HepG2 (cell line): ENCODE measurements around the gene GNRH2. TPM values are rescaled to one million over a fixed set of nuclear protein-coding genes. Genes with fewer than 3 reads are reported as not detected.
A peak's percentile ranks its signal among the peaks of the same experiment; 100 is the strongest.

Source experiments
- BRCA1 ChIP-seq: sonication (generic); formaldehyde crosslinking; IDR thresholded peaks from 2 replicates; pipeline ENCODE4 v1.4.0; 2020; ENCODE audit warnings: missing genetic modification reagents
- CTCF ChIP-seq: sonication (generic); formaldehyde crosslinking; IDR thresholded peaks from 2 replicates; pipeline ENCODE4 v1.5.0; 2020; ENCODE audit warnings: mild to moderate bottlenecking, missing genetic modification reagents, moderate library complexity
- GMEB2 ChIP-seq: IDR thresholded peaks from 2 replicates; pipeline ENCODE4 v1.6.1; 2016; ENCODE audit warnings: missing biosample characterization, missing genetic modification reagents, low read depth
- HNF4G ChIP-seq, 2 experiments: sonication (generic) in 1 of 2; formaldehyde crosslinking in 1 of 2; IDR thresholded peaks; 2 replicates each; pipeline versions ENCODE4 v1.4.0 to v1.6.1; 2011 to 2020; ENCODE audit warnings: borderline replicate concordance in 2 of 2, low read depth in 2 of 2, mild to moderate bottlenecking in 2 of 2, low read length in 1 of 2, missing genetic modification reagents in 1 of 2, moderate library complexity in 1 of 2
- HOXA3 ChIP-seq: sonication (generic); formaldehyde crosslinking; IDR thresholded peaks from 2 replicates; pipeline ENCODE4 v1.5.0; 2020; ENCODE audit warnings: missing genetic modification reagents
- MNT ChIP-seq: fragments of 450-650 bp; IDR thresholded peaks from 2 replicates; pipeline ENCODE4 v1.6.1; 2016
- SOX6 ChIP-seq, 2 experiments: fragments of 450-650 bp in 1 of 2; sonication (generic) in 1 of 2; formaldehyde crosslinking in 1 of 2; IDR thresholded peaks; 2 replicates each; pipeline versions ENCODE4 v1.4.0 to v1.6.1; 2017 to 2020; ENCODE audit warnings: antibody characterized with exemption in 1 of 2, mild to moderate bottlenecking in 1 of 2, missing genetic modification reagents in 1 of 2
- TARDBP ChIP-seq: sonication (generic); formaldehyde crosslinking; IDR thresholded peaks from 2 replicates; pipeline ENCODE4 v1.8.0; 2022; ENCODE audit warnings: mild to moderate bottlenecking, missing genetic modification reagents
- TFE3 ChIP-seq: IDR thresholded peaks from 2 replicates; pipeline ENCODE4 v1.6.1; 2016
- YY1 ChIP-seq: IDR thresholded peaks from 2 replicates; pipeline ENCODE4 v1.6.1; 2011; ENCODE audit warnings: low read length, low read depth, moderate library complexity, mild to moderate bottlenecking; ENCODE audit not compliant: insufficient read depth, insufficient replicate concordance
- ZBTB21 ChIP-seq: sonication (generic); formaldehyde crosslinking; IDR thresholded peaks from 2 replicates; pipeline ENCODE4 v1.4.0; 2020; ENCODE audit warnings: missing genetic modification reagents
- ZFP41 ChIP-seq: sonication (generic); formaldehyde crosslinking; IDR thresholded peaks from 2 replicates; pipeline ENCODE4 v1.4.0; 2020; ENCODE audit warnings: mild to moderate bottlenecking, missing genetic modification reagents, borderline replicate concordance
- ZGPAT ChIP-seq: IDR thresholded peaks from 2 replicates; pipeline ENCODE4 v1.6.1; 2016; ENCODE audit warnings: mild to moderate bottlenecking
- ZNF883 ChIP-seq: sonication (generic); formaldehyde crosslinking; IDR thresholded peaks from 2 replicates; pipeline ENCODE4 v1.5.1; 2020; ENCODE audit warnings: mild to moderate bottlenecking, missing genetic modification reagents; ENCODE audit errors: not compliant biosample characterization
- polyA plus RNA-seq, 8 experiments: library from polyadenylated mRNA; depleted of rRNA in 3 of 8; stranded (reverse) in 7 of 8; unstranded in 1 of 8; fragments of >200 nt; fragmentation: Illumina TruSeq in 4 of 8; extraction: Trizol in 4 of 8; gene quantifications; 2 replicates each; pipeline versions ENCODE4 v1.2.1 to v1.2.3, GENCODE V29; 2011 to 2016; ENCODE audit warnings: low read depth in 4 of 8, missing spikeins in 1 of 8, mixed read lengths in 1 of 8; ENCODE audit not compliant: insufficient read depth in 1 of 8
- total RNA-seq, 5 experiments: library from RNA; depleted of rRNA; stranded (reverse); fragments of >200 nt; fragmentation: Illumina TruSeq; extraction: Trizol; gene quantifications; 2 replicates each; pipeline ENCODE4 v1.2.3, GENCODE V29; 2016; ENCODE audit warnings: low read depth in 1 of 5

GNRH2 gene
- total and polyA plus RNA-seq, 2 of the 13 experiments (the other 11 are each of a cell fraction or from before 2014, with no cell fraction given), result 0.28 TPM; not detected in 1

- TF ChIP-seq YY1, result no peak
- TF ChIP-seq ZGPAT (CRISPR knock-in tag), result no peak
- peak; percentile 51 for TF ChIP-seq HOXA3 (CRISPR knock-in tag)
- TF ChIP-seq HNF4G (IDR thresholded peaks at IDR 0.05; ENCODE audit: borderline replicate concordance, low read depth, low read length), result no peak
- peak; percentile 37; the same call in 1 of the 2 replicates for TF ChIP-seq HNF4G (CRISPR knock-in tag; IDR thresholded peaks at IDR 0.05; ENCODE audit: borderline replicate concordance, low read depth)
- TF ChIP-seq TARDBP (CRISPR knock-in tag), result no peak
- no peak for TF ChIP-seq GMEB2 (CRISPR knock-in tag)
- TF ChIP-seq MNT, result no peak
- peak; percentile 56 for TF ChIP-seq ZNF883 (CRISPR knock-in tag)
- TF ChIP-seq SOX6 (IDR thresholded peaks at IDR 0.05), result no peak
- TF ChIP-seq SOX6 (CRISPR knock-in tag; IDR thresholded peaks at IDR 0.05), result no peak
- no peak for TF ChIP-seq ZFP41 (CRISPR knock-in tag)
- no peak for TF ChIP-seq BRCA1 (CRISPR knock-in tag)
- TF ChIP-seq ZBTB21 (CRISPR knock-in tag), result no peak
- no peak for TF ChIP-seq TFE3 (CRISPR knock-in tag)
- TF ChIP-seq CTCF, result no peak
Observed at GRCh38 chr20:3071610-3072529, 28.4 kb downstream of the GNRH2 start, which contains the start of gene OXT (continued).
